Glomerular endothelial cell (primary cell): ENCODE measurements around the gene PTPRE. TPM values are rescaled to one million over a fixed set of nuclear protein-coding genes. Genes with fewer than 3 reads are reported as not detected.

Source experiments
- DNase-seq: peaks from one replicate; pipeline ENCODE4 v3.0.0-alpha.2; 2011; ENCODE audit warnings: low read depth, low spot score; ENCODE audit errors: extremely low read depth
- total RNA-seq: library from RNA; depleted of rRNA; stranded (reverse); fragments of >200 nt; gene quantifications from 2 replicates; pipeline ENCODE4 v1.2.3, GENCODE V29; 2015

PTPRE gene
- total RNA-seq, 1 donor from 2014 or later = 90.1 TPM

- DNase-seq = no peak
These were observed 655 bp downstream of the PTPRE start for GRCh38 chr10:127907411-127908105.

- no peak for DNase-seq
These were observed 1.4 kb downstream of the PTPRE start for GRCh38 chr10:127908106-127908958.

- DNase-seq = no peak
These were observed 2.0 kb downstream of the PTPRE start for GRCh38 chr10:127908959-127909267.

- DNase-seq = no peak
These were observed 3.0 kb downstream of the PTPRE start for GRCh38 chr10:127909716-127910463.

- no peak for DNase-seq
These were observed 3.5 kb downstream of the PTPRE start for GRCh38 chr10:127910464-127910770.

- no peak for DNase-seq
These were observed 4.4 kb downstream of the PTPRE start for GRCh38 chr10:127911218-127911866.

GRCh38 chr10:127911867-127912257 lies 5.0 kb downstream of the PTPRE start:
- no peak for DNase-seq

- no peak for DNase-seq
These were observed 5.9 kb downstream of the PTPRE start for GRCh38 chr10:127912607-127913367.

GRCh38 chr10:127913368-127913759 lies 6.5 kb downstream of the PTPRE start:
- DNase-seq = no peak

- no peak for DNase-seq
These were observed 8.4 kb downstream of the PTPRE start for GRCh38 chr10:127915324-127915723.

- DNase-seq = no peak
These were observed 9.9 kb downstream of the PTPRE start for GRCh38 chr10:127916826-127917225.

GRCh38 chr10:127918572-127918971 lies 11.7 kb downstream of the PTPRE start:
- no peak for DNase-seq

GRCh38 chr10:127919418-127920271 lies 12.7 kb downstream of the PTPRE start:
- no peak for DNase-seq

- DNase-seq = no peak
These were observed 13.6 kb downstream of the PTPRE start for GRCh38 chr10:127920306-127921074.

- no peak for DNase-seq
These were observed 14.3 kb downstream of the PTPRE start for GRCh38 chr10:127921075-127921752.

GRCh38 chr10:127921753-127922145 lies 14.8 kb downstream of the PTPRE start:
- DNase-seq = no peak

- DNase-seq = no peak
These were observed 15.3 kb downstream of the PTPRE start for GRCh38 chr10:127922206-127922605.

- DNase-seq = no peak
These were observed 15.9 kb downstream of the PTPRE start for GRCh38 chr10:127922675-127923366.
